GM23248 (cell line): Measurements from ENCODE around the gene CAMK1D.

Source experiments
- EZH2 ChIP-seq: fragments of 200-600 bp; sonication (generic); IDR thresholded peaks from 2 replicates; pipeline ENCODE4 v1.6.1; 2018; ENCODE audit warnings: antibody characterized with exemption, mild to moderate bottlenecking; ENCODE audit not compliant: insufficient read depth, poor library complexity, severe bottlenecking
- EZH2phosphoT487 ChIP-seq: fragments of 200-600 bp; sonication (generic); IDR thresholded peaks from 2 replicates; pipeline ENCODE4 v1.6.1; 2018; ENCODE audit warnings: antibody characterized with exemption, moderate library complexity, mild to moderate bottlenecking, low read depth; ENCODE audit not compliant: insufficient read depth

DNA sequence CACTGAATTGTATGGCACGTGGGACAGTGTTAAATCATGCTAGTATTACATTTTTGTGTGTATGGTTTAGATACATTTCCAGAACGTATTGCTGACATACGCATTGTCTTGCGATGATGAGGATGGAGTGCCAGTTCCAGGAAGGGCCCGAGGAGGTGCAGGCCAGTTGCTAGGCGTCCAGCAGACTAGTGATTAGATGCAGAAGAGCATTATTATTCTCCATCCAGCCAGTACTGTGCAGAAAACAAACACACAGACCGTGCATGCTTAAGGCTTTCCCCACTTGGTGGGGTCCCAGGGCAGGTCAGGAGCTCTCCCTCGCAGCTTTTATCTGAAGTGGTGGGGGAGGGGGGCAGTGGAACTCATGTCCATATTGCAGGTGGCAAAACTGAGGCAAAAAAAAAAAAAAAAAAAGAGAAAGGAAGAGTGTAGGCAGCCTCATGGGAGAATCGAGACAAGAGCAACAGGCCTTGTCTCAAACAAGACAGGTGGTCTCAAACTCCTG lies 189.2 kb downstream of the CAMK1D start:
- TF ChIP-seq EZH2phosphoT487 = no peak
- TF ChIP-seq EZH2 = no peak
